SU-DHL-6 (cell line): ENCODE measurements around the gene APOC1.

Source experiments
- CTCF ChIP-seq: fragments of 200-600 bp; sonication (generic); IDR thresholded peaks from one replicate; pipeline ENCODE4 v1.5.1; 2017; ENCODE audit warnings: antibody characterized with exemption, mild to moderate bottlenecking, low read length, moderate library complexity; ENCODE audit not compliant: insufficient read depth, poor library complexity, severe bottlenecking
- EZH2phosphoT487 ChIP-seq: fragments of 200-600 bp; sonication (generic), shearing (Covaris generic); conservative IDR thresholded peaks from 2 replicates; pipeline ENCODE4 v1.6.1; 2018; ENCODE audit warnings: mild to moderate bottlenecking, antibody characterized with exemption, low read length, moderate library complexity, mixed read lengths

- no peak for TF ChIP-seq CTCF
- no peak for TF ChIP-seq EZH2phosphoT487
Measured at GRCh38 chr19:44942067-44942571, 27.7 kb downstream of the APOC1 start, which contains the start of gene APOC4.
